Activated CD4-positive, CD25-positive, alpha-beta regulatory T cell treated with anti-CD3 and anti-CD28 coated beads, Interleukin-2, amount 50 U/mL, for 16 hours (primary cell): Measurements from ENCODE around the gene CFAP221.

Experiments
- DNase-seq: peaks from one replicate; pipeline ENCODE4 v3.0.0-alpha.2; 2020; ENCODE audit warnings: low read depth, low spot score

CFAP221 gene

GRCh38 chr2:119536707-119537106, 7.5 kb upstream of the CFAP221 start:
- DNase-seq: no peak

GRCh38 chr2:119537792-119538191, 6.5 kb upstream of the CFAP221 start:
- DNase-seq: no peak

- DNase-seq: no peak
Measured at GRCh38 chr2:119541476-119541875, 2.8 kb upstream of the CFAP221 start.

DNA sequence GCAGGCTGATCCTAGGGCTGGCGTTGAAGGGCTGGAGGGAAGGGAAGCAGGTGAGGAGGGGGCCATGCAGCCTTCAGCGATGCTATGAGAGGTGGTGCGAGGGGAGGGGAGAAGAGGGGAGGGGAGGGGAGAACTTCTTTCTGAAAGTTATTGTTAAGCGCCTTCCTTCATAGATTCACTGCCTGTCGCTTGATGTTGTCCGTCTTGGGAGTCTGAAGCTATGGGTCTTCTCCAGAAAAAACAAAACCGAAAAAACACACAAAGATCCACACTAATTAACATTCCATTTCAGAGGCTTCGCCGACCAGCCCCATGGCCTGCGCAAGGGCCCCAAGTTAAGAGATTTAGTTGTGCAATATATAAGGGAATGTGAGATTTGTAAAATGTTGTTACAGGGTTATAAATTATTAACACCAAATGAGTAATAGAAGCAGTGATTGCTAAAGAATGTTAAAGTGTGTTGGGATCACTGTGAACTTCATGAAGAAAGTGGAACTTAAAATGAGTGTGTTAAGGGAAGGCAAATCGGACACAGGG, 758 bp downstream of the CFAP221 start:
- no peak for DNase-seq

DNA sequence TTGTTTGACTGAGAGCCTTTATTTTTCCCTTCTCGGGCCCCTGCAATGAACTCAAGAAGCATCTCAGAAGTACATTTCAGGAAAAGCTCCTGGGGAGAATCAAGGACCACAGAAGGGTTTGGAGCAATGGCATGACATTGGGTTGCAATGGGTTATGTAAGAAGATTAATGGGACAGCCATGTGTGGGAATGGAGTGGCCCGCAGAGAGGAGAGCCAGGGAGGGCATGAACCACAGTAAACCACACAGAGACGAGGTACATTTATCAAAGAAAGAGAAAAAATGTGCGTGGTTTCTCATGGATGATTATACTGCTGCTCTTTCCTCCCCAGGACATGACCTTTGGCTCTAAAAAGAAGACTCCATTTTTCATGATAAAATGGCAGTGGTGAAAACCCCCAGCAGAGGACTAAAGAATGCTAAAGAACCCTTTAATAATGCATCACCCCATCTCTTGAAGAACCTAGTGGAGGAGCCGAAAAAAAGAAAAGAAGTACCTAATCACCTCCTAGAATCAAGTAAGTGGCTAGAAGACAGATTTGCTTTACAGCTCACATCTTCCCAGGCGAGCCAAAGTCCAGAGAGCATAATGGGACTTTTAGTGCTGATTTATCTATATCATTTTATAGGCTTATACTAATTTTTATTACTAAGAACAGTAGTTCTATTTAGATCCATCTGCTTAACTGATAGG, 1.7 kb downstream of the CFAP221 start:
- DNase-seq: no peak

GRCh38 chr2:119546447-119546767, 2.2 kb downstream of the CFAP221 start:
- no peak for DNase-seq

DNA sequence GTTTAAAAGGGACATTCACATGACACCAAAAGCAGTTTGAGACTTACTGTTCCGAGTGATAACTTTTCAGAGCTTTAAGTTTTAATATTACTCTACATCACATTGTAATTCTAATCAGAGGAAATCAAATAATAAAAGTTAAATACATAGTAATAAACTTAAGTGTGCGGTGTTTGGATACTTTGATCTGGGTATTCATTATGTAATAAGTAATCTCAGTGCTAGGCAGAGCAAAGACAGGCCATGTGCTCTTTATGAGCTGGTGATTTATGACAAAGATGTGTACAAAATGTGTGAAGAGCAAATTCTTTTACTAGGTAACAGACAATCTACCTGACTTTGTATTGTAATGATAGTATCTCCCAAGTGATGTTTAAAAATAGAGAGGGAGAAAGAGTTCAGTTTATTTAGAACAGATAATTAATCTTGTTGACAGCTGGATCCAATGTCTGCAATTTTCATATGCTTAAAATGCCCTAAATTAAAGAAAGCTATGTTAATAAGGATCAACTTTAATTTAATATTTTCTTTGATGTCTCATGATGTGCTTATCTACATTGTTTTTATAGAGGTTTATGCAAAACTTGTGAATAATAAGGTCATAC, 4.4 kb downstream of the CFAP221 start:
- no peak for DNase-seq

- no peak for DNase-seq
Measured at GRCh38 chr2:119549241-119549640, 5.0 kb downstream of the CFAP221 start.

GRCh38 chr2:119550346-119550745, 6.1 kb downstream of the CFAP221 start:
- DNase-seq: no peak

GRCh38 chr2:119550856-119551255, 6.6 kb downstream of the CFAP221 start:
- DNase-seq: no peak

DNA sequence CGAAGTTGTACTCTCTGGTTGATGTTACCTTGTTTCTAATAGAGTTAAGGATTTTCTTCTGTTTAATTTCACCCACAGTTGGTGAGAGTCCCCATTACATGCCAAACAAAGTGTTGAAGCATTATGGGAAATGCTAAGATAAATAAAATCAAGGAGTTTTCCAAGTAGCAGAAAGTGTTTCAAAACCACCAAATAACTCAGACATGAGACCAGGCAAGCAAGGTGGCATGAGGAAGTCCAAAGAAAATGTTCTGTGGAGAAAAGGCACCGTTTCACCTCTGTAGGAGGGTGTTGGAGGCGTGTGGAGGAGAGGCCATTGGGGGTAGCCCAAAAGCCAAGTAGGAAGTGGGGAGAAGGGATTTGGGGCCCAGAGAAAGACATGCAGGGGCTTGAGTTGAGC, 8.7 kb downstream of the CFAP221 start:
- no peak for DNase-seq

GRCh38 chr2:119553687-119554344, 9.6 kb downstream of the CFAP221 start:
- no peak for DNase-seq

GRCh38 chr2:119565481-119565880, 21.2 kb downstream of the CFAP221 start:
- DNase-seq: no peak

GRCh38 chr2:119567292-119567691, 23.0 kb downstream of the CFAP221 start:
- DNase-seq: no peak

DNA sequence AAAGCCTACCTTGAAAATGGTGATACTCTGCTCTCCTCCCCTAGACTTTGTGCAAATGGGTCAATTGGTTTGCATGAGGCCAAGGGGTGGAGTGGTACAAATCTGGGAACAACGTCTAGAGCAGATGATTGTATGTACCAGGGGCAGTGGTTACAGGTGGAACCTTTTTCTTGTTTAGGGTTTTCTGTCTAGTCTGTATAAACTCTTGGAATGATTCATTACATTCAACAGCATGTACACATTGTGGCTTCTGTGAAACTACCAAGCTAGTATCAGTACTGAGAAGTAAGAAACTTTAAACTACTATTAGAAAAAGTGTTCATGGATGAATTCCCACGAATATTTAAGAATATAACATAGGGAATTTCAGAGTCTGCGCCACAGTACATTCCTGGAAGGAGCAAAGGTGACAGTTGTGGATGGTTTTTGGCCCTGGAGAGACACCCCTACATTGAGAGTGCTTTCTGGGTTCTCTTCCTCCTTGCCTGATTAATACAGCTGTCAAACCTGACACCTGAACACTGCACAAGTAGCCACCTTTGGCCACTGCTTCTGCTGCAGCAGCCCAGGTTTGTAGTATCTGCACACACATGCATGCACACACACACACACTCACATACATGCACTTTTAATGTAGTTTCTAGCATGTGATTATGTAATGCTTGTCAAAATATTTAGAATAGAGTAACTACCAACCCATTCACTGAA, 30.0 kb downstream of the CFAP221 start:
- DNase-seq: no peak

DNA sequence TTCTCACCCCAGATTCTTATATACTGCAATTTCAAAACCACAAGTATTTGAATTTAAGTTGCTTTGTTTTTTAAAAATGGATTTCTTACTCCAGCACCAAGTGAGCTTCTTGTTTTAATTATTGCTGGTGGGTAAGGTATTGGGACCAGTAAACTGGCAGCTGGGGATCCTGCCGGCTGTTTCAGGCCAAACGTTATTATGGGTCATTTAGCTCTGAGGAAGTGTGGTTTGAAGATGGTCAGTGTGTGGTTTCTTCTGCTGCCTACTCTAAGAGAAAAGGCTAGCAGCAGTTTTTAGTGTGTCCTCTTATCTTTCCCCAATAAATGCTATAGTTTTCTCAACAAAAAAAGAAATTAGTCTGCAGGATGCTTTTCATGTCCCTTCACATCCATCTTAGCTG, 30.6 kb downstream of the CFAP221 start:
- DNase-seq: no peak

DNA sequence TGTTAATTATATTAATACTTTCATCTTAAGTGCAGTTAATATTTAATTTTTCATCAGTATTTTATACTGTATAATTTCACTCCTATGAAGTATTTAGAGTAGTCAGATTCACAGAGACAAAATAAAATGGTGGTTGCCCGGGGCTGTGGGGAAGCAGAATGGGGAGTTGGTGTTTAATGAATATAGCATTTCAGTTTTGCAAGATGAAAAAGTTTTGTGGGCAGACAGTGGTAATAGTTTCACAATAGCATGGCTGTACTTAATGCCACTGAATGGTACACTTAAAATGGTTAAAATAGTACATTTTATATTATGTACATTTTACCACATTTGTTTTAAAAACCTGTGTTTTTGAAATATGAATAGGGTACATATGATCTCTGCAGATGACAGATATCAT, 31.2 kb downstream of the CFAP221 start:
- DNase-seq: no peak

DNA sequence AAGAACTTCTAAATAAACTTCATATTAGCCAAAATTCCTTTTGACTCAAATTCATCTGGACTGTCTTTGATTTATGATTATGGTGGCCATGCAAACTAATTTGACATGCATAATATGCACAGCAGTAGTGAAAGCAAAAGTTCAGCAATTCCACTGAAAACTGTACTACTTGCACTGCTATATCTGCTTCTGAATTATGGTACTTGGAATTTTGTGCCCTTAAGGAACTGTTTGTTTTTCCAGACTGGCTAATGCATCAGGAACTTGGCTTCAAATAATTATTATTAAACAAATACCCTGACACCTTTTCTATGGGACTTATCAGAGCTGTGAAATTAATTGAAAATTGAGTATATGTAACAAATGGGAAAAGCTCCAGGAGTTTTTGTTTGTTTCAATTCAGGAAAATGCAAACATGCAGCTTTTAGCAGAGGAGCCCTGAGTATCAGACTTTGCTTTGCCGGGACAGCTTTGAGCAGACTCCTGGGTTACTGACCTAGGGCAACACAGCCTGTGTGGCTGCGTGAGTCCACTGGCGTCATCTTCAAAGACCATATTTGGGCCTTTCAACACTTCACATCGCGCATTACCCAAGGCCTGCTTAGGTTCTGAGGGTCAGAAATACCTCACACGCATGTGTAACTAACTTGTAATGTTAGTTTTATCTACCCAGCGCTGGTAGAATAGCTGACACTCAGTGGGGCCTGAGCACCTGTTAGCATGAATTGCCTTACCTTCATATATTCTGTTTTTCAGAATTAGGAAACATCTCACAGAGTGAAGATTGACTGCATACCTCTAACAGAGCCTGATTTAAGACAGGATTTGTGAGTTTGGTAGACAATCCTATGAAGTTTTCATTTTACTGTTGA, 35.4 kb downstream of the CFAP221 start:
- no peak for DNase-seq

DNA sequence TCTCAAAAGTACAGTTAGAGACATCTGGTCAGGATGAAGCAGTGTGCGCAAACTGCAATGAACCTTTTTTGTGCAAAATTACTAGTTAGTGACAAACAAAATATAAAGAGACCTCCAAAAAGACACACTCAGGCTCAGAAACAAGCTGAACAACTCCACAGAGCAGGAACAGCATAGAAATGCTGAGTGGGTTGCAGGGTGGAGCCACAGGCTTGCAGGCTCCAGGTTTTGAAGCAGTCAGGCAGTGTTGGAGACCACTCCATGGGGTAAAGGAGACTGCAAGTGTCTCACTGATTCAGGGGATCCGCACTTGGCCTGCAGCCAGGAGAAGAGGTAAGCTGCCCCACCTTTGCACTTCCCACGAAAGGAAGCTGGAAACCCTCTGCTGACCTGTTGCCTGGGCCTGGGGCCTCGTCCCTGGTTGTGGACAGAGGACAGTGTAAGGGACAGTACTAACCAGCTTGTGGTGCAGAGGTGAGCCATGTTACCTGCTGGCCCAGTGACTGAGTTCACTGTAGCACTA, 36.4 kb downstream of the CFAP221 start:
- DNase-seq: no peak

- no peak for DNase-seq
Measured at GRCh38 chr2:119583291-119583690, 39.0 kb downstream of the CFAP221 start.

DNA sequence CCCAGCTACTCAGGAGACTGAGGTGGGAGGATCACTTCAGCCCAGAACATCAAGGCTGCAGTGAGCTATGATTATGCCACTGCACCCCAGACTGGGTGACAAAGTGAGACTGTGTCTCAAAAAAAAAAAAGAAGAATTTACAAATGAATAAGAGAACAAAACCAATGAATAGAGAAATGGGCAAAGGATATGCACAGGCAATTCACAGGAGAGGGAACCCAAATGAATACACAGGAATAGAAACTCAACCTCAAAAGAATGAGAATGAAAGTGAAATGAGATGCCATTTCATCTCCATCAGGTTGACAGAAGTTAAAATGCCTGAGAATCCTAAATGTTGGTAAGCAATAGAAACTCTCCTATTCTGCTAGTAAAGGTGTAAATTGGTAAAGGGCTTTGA, 40.2 kb downstream of the CFAP221 start:
- DNase-seq: no peak
